GM18951 (cell line): ENCODE results near the gene ZNF687.
A peak's percentile ranks its signal among the peaks of the same experiment; 100 is the strongest.

Experiments
- POLR2A ChIP-seq: IDR thresholded peaks from 4 replicates; pipeline ENCODE4 v1.6.1; 2011; ENCODE audit warnings: mild to moderate bottlenecking; ENCODE audit not compliant: insufficient read length, insufficient read depth; ENCODE audit errors: extremely low read depth
- in situ Hi-C: fragments of 300-500 bp; cut with MboI; formaldehyde crosslinking; loops from one replicate; pipeline ENCODE4 v1.12.0; 2022; ENCODE audit warnings: low sequenced_read_pairs, mixed read lengths, inconsistent platforms; ENCODE audit not compliant: unreplicated experiment

The ZNF687 gene

GRCh38 chr1:151281969-151282882 is at the start of gene ZNF687:
TSS of gene ZNF687 (plus strand) at chr1:151282299. CDS start at chr1:151286292, 3,993 bp downstream.
- peak; percentile 74 for TF ChIP-seq POLR2A
- in situ Hi-C loops = no loop called here

GRCh38 chr1:151235235-151235634 is 46.9 kb upstream of the ZNF687 start:
- in situ Hi-C loops = no loop called here

GRCh38 chr1:151237678-151238466 is 44.2 kb upstream of the ZNF687 start:
- no peak for TF ChIP-seq POLR2A
- in situ Hi-C loops = no loop called here

More at GRCh38 chr1:151235235-151235634, 46.9 kb upstream of the ZNF687 start:
- no peak for TF ChIP-seq POLR2A

GRCh38 chr1:151238467-151238739 is 43.7 kb upstream of the ZNF687 start:
- in situ Hi-C loops = no loop called here
- TF ChIP-seq POLR2A = no peak

DNA sequence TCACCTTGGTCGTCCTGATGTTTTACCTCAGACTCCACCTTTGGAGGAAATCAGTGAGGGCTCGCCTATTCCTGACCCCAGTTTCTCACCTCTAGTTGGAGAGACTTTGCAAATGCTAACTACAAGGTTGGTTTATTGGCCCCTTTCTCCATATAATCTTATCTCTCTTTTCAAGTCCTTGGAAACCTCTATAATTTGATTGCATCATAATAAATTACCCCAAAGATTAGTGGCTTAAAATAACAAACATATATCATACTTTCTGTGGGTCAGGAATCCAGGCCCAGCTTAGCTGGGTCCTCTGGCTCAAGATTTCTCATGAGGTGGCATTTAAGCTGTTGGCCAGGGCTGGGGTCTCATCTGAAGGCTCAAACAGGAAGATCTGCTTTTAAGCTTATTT is 39.7 kb upstream of the ZNF687 start:
- in situ Hi-C loops = no loop called here
- TF ChIP-seq POLR2A = no peak

- in situ Hi-C loops = no loop called here
- TF ChIP-seq POLR2A = no peak
These were observed 38.3 kb upstream of the ZNF687 start for GRCh38 chr1:151243683-151244216.

GRCh38 chr1:151246786-151247185 is 35.3 kb upstream of the ZNF687 start:
- in situ Hi-C loops = no loop called here
- TF ChIP-seq POLR2A = no peak

DNA sequence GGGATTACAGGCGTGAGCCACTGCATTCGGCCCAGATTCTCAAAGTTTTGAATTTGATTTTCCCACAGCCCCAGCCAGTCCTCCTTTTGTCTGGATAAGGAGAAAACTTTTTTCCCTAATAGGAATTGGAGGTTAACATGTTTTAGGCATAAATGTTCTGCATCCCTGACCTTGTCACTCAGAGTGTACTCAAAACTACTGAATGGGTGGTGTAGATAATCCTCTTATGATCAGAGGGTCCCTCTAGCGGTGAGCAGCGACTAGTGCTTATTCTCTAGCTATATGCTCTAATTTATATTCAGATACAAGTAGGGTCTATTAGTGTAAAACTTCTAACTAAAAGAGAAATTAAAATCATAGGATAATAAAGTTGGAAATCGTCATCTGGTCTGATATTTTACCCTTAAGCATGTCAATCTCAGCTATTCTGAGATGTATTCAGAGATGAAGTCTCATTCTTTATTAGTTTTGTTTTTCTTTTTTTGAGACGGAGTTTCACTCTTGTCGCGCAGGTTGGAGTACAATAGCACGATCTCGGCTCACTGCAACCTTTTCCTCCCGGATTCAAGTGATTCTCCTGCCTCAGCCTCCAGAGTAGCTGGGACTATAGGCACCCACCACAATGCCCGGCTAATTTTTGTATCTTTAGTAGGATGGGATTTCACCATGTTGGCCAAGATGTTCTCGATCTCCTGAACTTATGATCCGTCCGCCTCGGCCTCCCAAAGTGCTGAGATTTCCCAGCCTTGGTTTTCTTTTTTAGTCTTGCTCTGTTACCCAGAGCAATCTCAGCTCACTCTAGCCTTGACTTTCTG is 30.2 kb upstream of the ZNF687 start:
- in situ Hi-C loops = no loop called here
- TF ChIP-seq POLR2A = no peak

- in situ Hi-C loops = no loop called here
- peak; percentile 87 for TF ChIP-seq POLR2A
These were observed 27.6 kb upstream of the ZNF687 start, which contains the start of gene PSMD4 for GRCh38 chr1:151254217-151255213. TSS of gene PSMD4 (plus strand) at chr1:151254734. CDS start at chr1:151254783, 49 bp downstream.

- no peak for TF ChIP-seq POLR2A
- in situ Hi-C loops = no loop called here
These were observed 26.7 kb upstream of the ZNF687 start for GRCh38 chr1:151255381-151255780.

GRCh38 chr1:151259351-151259750 is 22.7 kb upstream of the ZNF687 start:
- in situ Hi-C loops = no loop called here
- TF ChIP-seq POLR2A = no peak
